ENCODE data around the gene GLIS1. TPM values are rescaled to one million over a fixed set of nuclear protein-coding genes. Genes with fewer than 3 reads are reported as not detected.

GLIS1 gene
- total and polyA plus RNA-seq, 2 experiments from 2014 or later, result 0.13 to 1.3 TPM

DNA sequence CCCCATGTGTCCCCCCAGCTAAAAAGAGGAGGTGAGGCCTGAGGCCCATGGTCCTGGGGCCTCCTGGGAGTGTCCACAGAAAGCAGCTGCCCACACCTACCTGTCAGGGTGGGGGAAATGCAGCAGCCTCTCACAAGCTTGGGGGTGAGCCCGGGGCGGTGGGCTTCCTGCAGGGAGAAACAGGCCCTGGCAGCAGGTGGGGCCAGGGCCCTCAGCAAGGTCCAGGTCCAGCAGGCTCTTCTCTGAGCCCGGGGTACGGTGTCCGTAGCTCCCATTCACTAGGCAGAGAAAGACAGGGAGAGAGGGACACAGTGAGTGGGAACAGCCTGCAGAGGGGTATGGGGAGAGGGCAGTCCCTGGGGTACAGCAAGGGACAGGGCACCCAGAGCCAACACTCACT lies 139.0 kb downstream of the GLIS1 start:
- WGBS (ENCODE audit: low lambda C conversion rate, missing lambda C conversion rate), result 56% methylated on average over 5 of the region's 5 CpGs
- Histone ChIP-seq H3K27ac (no peak overlapping the region), H3K27me3 (no peaks in the 10 kb centered on the region), H3K4me2 (no peak overlapping the region), H4K20me1 (ENCODE audit: insufficient read depth, poor library complexity, severe bottlenecking) (no peaks in the 10 kb centered on the region), H3K9me2 (replicated peaks; ENCODE audit: insufficient read depth) (no peaks in the 10 kb centered on the region), H3K79me2 (no peaks in the 10 kb centered on the region), H3K4me1 (ENCODE audit: insufficient read depth) (no peaks in the 10 kb centered on the region), H3K4me3 (no peak overlapping the region), H3K9me3 (ENCODE audit: low read depth) (no peaks in the 10 kb centered on the region), H3K36me3 (replicated peaks; ENCODE audit: insufficient read depth, low read depth) (no peaks in the 10 kb centered on the region), H2AFZ (no peak overlapping the region)
- no peak for DNase-seq (ENCODE audit: low spot score)
- TF ChIP-seq EZH2 (IDR thresholded peaks at IDR 0.05; ENCODE audit: borderline replicate concordance) (no peak), EZH2phosphoT487 (IDR thresholded peaks at IDR 0.05; ENCODE audit: low read depth, severe bottlenecking, unreplicated experiment) (no peak)
- TF ChIP-seq, protein P1, sequence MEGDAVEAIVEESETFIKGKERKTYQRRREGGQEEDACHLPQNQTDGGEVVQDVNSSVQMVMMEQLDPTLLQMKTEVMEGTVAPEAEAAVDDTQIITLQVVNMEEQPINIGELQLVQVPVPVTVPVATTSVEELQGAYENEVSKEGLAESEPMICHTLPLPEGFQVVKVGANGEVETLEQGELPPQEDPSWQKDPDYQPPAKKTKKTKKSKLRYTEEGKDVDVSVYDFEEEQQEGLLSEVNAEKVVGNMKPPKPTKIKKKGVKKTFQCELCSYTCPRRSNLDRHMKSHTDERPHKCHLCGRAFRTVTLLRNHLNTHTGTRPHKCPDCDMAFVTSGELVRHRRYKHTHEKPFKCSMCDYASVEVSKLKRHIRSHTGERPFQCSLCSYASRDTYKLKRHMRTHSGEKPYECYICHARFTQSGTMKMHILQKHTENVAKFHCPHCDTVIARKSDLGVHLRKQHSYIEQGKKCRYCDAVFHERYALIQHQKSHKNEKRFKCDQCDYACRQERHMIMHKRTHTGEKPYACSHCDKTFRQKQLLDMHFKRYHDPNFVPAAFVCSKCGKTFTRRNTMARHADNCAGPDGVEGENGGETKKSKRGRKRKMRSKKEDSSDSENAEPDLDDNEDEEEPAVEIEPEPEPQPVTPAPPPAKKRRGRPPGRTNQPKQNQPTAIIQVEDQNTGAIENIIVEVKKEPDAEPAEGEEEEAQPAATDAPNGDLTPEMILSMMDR (IDR thresholded peaks at IDR 0.05; ENCODE audit: poor library complexity), result no peak

DNA sequence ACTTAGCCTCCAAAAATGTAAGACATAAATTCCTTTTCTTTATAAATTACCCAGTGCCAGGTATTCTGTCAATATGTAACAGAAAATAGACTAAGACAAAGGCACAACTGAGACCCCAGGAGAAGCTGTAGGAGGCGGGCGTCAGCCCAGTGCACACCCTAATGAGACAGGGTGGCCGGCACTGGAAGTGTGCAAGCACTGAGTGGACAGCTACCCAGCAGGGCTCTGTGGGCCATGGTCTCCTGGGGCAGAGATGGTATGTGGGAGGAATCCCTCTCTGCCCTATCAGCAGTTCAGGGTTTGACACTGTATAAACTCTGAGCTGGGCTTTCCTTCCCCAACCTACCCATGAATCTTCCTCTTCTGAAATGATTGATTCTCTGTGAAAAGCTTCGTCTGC lies 139.5 kb downstream of the GLIS1 start:
- Histone ChIP-seq H3K4me2 (no peak overlapping the region), H3K9me2 (replicated peaks; ENCODE audit: insufficient read depth) (no peaks in the 10 kb centered on the region), H4K20me1 (ENCODE audit: insufficient read depth, poor library complexity, severe bottlenecking) (no peaks in the 10 kb centered on the region), H3K27ac (no peak overlapping the region), H3K4me1 (ENCODE audit: insufficient read depth) (no peaks in the 10 kb centered on the region), H3K9me3 (ENCODE audit: low read depth) (no peaks in the 10 kb centered on the region), H3K79me2 (no peaks in the 10 kb centered on the region), H2AFZ (no peak overlapping the region), H3K36me3 (replicated peaks; ENCODE audit: insufficient read depth, low read depth) (no peaks in the 10 kb centered on the region), H3K27me3 (no peaks in the 10 kb centered on the region), H3K4me3 (no peak overlapping the region)
- WGBS (ENCODE audit: low lambda C conversion rate, missing lambda C conversion rate), result 93% methylated on average over 4 of the region's 4 CpGs
- TF ChIP-seq EZH2 (IDR thresholded peaks at IDR 0.05; ENCODE audit: borderline replicate concordance), result no peak
- TF ChIP-seq, protein P1 (IDR thresholded peaks at IDR 0.05; ENCODE audit: poor library complexity), result no peak
- no peak for TF ChIP-seq EZH2phosphoT487 (IDR thresholded peaks at IDR 0.05; ENCODE audit: low read depth, severe bottlenecking, unreplicated experiment)
- DNase-seq (ENCODE audit: low spot score), result no peak

DNA sequence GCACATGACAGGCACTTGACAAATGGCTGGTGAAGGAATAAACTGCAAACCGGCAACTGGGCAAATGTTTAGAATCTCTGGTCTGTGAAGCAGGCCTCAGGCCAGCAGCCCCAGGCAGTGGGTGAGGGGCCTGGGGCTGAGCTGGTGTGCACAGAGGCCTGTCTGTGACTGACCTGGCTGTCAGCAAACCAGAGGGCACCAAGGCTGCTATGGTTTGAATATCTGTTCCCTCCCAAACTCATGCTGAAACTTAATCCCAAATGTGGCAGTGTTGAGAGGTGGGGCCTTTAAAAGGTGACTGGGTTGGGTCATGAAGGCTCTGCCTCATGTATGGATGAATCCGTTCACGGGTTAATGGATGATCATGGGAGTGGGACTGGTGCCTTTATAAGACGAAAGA lies 140.0 kb downstream of the GLIS1 start:
- Histone ChIP-seq H3K4me1 (ENCODE audit: insufficient read depth) (no peaks in the 10 kb centered on the region), H3K9me3 (ENCODE audit: low read depth) (no peaks in the 10 kb centered on the region), H3K27me3 (no peaks in the 10 kb centered on the region), H3K36me3 (replicated peaks; ENCODE audit: insufficient read depth, low read depth) (no peaks in the 10 kb centered on the region), H2AFZ (no peak overlapping the region), H3K79me2 (no peaks in the 10 kb centered on the region), H3K4me3 (no peak overlapping the region), H3K9me2 (replicated peaks; ENCODE audit: insufficient read depth) (no peaks in the 10 kb centered on the region), H3K27ac (no peak overlapping the region), H3K4me2 (no peak overlapping the region), H4K20me1 (ENCODE audit: insufficient read depth, poor library complexity, severe bottlenecking) (no peaks in the 10 kb centered on the region)
- DNase-seq (ENCODE audit: low spot score), result no peak
- TF ChIP-seq EZH2phosphoT487 (IDR thresholded peaks at IDR 0.05; ENCODE audit: low read depth, severe bottlenecking, unreplicated experiment), result no peak
- no peak for TF ChIP-seq EZH2 (IDR thresholded peaks at IDR 0.05; ENCODE audit: borderline replicate concordance)
- TF ChIP-seq, protein P1 (IDR thresholded peaks at IDR 0.05; ENCODE audit: poor library complexity), result no peak
- WGBS (ENCODE audit: low lambda C conversion rate, missing lambda C conversion rate), result 87% methylated on average over 4 of the region's 4 CpGs

DNA sequence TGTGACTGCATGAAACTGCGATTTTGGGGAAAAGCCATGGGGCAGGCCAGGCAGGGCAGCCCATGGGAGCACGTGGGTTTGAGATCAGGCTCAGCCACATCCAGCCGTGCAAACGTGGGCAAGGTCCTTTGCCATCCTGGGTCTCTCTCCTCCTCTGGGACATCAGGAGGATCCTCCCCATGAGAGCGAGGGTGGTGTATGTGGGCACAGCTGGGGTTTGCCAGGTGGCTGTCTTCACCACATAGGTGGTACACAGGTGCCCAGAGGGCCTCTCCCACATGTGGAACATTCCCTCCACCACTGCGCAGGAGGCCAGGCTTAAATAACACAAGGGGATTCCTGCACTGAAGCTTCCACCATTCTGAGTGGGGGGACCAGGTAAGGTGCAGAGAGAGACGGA lies 143.1 kb downstream of the GLIS1 start:
- H4K20me1 ChIP-seq (ENCODE audit: insufficient read depth, poor library complexity, severe bottlenecking), result no peaks in the 10 kb centered on the region
- H3K79me2 ChIP-seq, result no peaks in the 10 kb centered on the region
- no peak for TF ChIP-seq EZH2 (IDR thresholded peaks at IDR 0.05; ENCODE audit: borderline replicate concordance)
- no peak for TF ChIP-seq EZH2phosphoT487 (IDR thresholded peaks at IDR 0.05; ENCODE audit: low read depth, severe bottlenecking, unreplicated experiment)
- TF ChIP-seq, protein P1 (IDR thresholded peaks at IDR 0.05; ENCODE audit: poor library complexity), result no peak
- no peak overlapping the region for H3K4me2 ChIP-seq
- H3K9me2 ChIP-seq (replicated peaks; ENCODE audit: insufficient read depth), result no peaks in the 10 kb centered on the region
- no peak overlapping the region for H3K4me3 ChIP-seq
- no peaks in the 10 kb centered on the region for H3K27me3 ChIP-seq
- no peaks in the 10 kb centered on the region for H3K36me3 ChIP-seq (replicated peaks; ENCODE audit: insufficient read depth, low read depth)
- 90% methylated on average over 7 of the region's 7 CpGs for WGBS (ENCODE audit: low lambda C conversion rate, missing lambda C conversion rate)
- no peak for DNase-seq (ENCODE audit: low spot score)
- no peaks in the 10 kb centered on the region for H3K9me3 ChIP-seq (ENCODE audit: low read depth)
- no peak overlapping the region for H2AFZ ChIP-seq
- no peak overlapping the region for H3K27ac ChIP-seq
- peaks cover 18% of the 10 kb centered on the region for H3K4me1 ChIP-seq (ENCODE audit: insufficient read depth)
